Activated T-cell treated with anti-CD3 and anti-CD28 coated beads for 48 hours (primary cell): ENCODE measurements around the gene ASPHD2.
"Not testable (repeated sequence)": the region's sequence is repeated elsewhere in the genome, so short reads cannot be mapped to it uniquely, and the experiment has no call there.

Source experiments
- DNase-seq: peaks from one replicate; pipeline ENCODE4 v3.0.0-alpha.2; 2020; ENCODE audit warnings: low read depth

The ASPHD2 gene, protein sequence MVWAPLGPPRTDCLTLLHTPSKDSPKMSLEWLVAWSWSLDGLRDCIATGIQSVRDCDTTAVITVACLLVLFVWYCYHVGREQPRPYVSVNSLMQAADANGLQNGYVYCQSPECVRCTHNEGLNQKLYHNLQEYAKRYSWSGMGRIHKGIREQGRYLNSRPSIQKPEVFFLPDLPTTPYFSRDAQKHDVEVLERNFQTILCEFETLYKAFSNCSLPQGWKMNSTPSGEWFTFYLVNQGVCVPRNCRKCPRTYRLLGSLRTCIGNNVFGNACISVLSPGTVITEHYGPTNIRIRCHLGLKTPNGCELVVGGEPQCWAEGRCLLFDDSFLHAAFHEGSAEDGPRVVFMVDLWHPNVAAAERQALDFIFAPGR

DNA sequence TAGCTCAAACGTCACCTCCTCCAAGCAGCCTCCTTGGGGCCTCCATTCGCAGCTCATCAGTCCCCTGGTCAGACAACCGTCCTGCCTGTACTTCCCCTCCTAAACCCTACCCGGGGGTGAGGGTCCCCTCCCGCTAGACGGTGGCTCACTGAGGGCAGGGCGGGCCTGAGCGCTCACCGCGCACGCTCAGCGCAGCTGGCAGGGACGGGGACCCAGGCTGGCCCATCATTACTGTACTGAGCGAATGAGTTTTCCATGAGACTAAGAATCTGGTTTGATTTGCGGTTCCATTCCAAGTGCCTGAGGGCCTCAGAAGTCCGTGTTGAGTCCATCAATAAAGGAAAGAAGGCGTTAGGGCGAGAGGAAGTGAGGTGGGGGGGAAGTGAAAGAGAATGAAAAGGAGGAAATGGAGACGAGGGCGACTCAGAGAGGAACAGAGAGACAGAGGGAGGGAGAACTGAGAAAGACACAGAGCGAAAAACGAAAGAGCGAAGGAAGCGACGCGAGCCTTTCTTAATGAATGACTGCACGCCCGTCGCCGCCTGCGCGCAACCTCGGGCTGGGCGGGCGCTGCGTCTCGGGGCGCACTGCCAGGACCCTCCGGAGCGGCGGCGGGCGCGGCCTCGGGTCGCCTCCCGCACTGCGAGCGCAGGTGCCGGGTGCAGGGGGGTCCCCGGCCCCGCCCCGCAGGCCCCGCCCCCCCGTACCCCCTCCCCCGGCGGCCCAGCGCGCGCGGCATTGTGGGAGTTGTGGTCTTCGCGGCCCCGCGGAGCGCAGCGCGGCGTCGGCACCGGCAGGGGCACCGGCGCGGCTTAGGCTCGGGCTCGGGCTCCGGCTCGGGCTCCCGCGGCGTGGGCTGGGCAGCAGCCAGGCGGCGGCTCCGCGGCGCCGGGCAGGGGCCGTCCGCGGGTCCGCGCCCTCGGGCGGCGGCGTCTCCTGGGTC lies at the start of gene ASPHD2:
ASPHD2 (plus strand) TSS at position 746 of the 943 bp plus-strand sequence. CDS start 4,356 bp downstream, outside the sequence.
- peak; percentile 78 for DNase-seq

DNA sequence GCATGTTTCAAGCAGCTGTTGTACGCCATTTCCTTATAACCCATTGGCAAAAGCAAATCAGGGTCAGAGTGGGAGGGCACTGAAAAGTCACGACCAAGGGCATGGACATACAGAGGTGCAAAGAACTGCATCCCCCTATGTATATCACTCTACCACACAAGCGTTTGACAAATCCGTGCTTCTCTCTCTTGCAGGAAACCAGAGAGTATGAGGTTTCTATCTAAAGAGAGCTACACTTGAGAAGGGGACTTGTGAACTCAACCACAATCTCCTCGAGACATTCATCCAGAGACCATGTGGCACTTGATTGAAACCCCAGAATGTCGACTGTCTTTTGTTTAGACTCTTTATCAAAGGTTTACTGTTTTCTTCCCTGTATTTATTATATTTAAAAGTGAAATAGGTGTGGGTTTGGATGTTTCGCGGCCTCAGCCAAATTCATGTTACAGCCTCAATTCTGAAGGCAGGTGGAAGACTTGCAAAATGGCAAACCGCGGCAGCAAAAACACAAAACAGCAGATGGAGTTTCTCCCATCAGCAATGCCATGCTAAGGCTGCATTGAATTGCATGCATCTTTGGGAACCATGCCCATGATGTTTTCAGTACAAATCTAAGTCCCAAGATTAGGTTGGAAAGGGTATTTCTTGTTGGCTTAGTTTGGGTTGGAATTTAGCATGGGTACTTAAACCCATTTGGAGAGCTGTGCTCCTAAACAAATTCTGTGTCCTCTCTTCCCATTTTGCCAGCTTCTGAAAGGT lies 48.8 kb upstream of the ASPHD2 start:
- DNase-seq, result no peak

DNA sequence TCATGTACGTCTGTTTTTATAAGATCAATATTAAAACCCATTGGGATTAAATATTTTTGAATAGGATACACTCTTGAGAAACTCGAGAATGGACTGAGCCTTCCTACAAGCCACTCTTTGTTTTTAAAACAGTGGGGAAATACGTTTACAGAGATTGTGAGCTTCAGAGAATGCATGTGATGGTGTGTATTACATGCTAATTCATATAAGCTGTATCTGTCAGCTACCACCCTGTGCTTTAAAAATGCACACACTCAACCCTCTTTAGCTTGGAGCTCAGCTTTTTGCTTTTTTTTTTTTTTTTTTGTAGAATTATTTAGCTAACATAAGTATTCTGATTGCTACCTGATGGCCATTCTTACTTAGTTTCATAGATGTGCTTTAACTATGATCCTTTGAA lies 46.3 kb upstream of the ASPHD2 start:
- DNase-seq, result no peak

DNA sequence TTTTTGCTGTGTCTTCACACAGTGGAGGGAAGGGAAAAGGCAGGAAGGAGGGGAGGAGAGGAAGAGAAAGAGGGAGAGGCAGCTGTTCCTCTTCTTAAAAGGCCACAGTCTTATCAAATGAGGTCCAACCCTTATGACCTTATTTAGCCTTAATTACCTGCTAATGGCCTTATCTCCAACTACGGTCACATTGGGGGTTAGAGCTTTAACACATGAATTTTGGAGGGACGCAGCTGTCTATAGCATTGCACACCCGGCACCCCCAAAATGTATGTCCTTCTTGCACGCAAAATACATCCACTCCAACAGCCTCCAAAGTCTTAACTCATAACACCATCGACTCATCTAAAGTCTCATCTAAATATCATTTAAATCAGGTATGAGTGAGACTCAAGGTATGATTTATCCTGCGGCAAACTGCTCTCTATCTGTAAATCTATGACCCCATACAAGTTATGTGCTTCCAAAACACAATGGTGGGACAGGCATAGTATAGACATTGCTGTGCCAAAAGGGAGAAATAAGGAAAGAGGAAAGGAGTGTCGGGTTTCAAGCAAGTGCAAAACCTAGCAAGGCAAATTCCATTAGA lies 45.0 kb upstream of the ASPHD2 start:
- DNase-seq, result no peak

DNA sequence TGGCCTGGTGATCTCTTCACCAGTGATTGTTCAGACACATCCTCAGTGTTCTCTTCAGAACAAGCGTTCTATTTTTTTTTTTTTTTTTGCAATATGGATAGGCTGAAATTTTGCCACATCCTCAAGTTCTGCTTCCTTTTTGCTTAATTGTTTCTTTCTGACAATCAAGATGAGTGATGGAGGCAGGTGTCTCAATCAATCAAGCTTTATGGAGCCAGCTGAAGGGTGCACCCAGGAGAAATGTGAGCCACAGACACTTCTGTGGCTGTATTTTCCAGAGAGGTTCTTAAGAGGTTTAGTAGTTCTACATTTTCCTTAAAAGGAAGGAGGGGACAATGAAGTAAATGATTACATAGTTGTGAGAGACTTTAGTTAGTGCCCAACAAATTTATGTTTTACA lies 43.9 kb upstream of the ASPHD2 start:
- DNase-seq, result no peak

DNA sequence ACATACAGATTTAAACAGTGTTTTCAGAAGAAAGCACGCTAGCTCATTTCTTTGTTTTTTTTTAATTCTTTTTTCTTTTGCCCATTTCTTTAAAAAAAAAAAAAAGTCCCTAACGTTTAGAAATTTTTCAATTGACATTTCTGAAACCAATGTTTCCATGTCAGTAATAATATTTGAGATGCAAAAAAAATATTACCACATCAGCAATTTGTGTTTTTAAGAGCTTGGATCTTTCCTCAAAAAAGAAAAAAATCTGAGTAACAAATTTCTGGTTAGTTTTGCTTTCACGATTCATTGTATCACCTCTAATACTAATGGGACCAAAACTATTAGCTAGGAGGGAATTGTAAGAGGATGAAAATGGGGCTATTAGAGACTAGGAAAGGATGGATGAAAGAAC lies 39.9 kb upstream of the ASPHD2 start:
- no peak for DNase-seq

DNA sequence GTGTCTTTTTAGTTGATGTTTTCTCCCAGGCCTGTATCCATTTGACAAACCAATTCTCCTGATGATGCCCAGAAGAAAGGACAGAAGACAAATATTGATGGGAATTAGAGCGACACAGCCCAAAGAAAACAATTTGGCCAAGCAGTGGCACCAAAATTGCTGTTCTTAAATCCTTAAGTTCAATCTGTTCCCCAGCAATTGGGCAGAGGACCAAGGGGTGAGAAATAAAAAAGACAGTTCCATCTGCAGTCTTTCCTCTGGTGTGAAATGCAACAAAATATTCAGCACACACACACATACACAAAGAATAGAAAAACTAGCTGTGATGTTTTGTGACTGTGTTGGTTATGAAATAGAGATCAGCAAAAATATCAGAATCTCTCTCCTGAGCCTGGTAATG lies 38.0 kb upstream of the ASPHD2 start:
- DNase-seq, result no peak

DNA sequence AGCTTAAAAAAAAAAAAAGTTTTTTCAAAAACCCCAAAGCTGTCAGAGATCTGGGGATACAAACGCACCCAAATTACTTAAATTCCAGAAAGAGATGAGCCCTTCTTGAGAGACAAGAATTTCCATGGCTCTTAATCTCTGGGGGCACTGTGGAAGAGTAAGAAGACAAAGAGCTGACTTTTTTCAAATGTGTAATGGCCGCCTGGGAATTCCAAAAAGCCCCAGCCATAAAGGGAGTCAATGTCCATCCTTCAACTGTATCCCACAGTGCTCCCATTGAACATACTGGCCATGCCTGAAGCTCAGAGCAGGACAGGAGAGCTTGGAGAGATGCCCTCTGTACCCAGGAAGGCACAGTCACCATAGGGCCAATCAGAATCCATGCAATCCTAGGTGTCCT lies 37.4 kb upstream of the ASPHD2 start:
- DNase-seq, result no peak

DNA sequence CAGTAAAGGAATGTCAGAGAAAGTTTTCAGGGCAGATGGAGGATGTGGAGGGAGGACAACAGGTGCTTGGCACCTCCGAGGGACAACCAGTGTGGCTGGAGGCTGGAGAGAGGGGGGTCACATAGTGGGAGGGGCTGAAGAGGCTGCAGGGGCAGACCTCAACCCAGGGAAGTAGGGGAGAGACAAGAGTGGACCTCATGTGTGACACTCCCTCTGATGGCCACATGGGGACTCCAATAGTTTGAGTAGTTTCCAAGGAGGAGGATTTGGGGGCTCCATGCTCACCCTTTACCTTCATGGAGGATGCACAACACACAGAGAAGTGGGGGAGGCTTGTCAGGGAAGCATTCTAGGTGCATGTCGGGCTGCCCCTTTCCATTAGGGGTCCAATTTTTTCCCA lies 35.1 kb upstream of the ASPHD2 start:
- DNase-seq, result no peak

DNA sequence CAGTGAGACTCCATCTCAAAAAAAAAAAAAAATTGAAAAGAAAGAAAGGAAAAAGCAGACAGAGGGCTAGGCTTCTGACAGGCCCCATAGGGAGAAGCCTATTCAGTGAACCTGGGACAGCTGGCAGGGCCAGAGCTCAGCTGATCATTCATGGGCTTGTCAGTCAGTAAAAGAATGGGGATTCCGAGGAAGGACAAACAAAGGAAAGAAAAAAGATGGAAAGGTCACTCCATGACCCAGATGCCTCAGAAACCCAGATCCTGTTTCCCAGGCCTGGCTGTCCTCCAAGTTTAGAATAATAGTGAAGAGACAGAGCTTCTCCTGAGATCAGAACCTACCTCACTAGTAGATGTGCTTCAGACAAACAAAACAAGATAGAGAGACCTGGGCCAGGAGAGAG lies 34.3 kb upstream of the ASPHD2 start:
- no peak for DNase-seq

DNA sequence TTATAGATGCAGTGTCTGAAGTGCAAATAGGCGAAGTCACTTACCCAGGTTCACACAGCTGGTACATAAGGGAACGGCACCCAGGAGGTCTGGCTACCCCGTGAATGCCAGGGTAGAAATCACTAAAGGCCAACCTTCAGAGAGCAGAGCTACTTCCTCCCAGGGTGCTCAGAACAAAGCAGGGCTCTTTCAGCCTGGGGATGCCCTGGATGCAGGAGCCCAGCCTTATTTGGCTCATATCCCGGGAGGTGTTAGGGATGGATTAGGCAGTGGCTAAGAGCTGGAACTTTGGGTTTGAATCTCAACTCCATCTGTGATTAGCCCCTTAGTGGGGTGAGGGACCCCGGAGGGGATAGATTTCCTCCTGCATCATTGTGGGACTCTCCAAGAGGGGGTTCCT lies 33.1 kb upstream of the ASPHD2 start:
- no peak for DNase-seq

DNA sequence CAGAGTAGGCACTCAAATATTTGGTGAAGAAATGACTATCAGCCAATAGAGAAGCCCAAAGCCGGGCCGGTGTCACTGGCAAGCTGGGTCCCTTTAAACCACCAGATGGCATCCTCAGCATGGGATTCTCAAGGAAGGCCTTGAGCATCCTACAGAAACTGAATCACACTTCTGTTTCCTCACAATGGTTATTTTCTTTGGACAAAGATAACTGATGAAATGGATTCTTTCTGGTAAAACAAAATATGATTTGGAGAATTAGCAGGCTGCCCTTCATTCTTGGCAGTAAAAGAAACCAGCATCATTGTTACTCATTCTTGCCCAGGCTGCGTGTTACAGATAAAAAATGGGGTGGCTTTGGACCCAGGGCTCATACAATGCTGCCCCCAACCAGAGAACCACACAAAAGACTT lies 30.3 kb upstream of the ASPHD2 start:
- peak; percentile 48 for DNase-seq

DNA sequence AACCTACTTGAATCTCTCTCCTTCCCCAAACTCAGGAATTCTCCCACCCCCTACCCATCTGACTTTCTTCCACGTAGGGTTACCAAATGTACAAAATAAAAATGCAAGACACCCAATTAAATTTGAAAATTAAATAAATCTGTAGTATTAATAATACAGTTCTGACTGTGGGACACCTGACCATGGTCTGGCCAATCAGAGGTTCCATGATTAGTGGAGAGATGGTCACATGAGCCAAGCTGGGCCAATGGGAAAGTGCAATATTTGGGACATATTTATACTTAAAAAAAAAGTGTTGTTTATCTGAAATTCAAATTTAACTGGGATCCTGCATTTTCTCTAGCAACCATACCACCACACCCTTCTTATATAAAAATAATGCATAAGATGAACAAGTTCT lies 29.8 kb upstream of the ASPHD2 start:
- DNase-seq, result no peak

DNA sequence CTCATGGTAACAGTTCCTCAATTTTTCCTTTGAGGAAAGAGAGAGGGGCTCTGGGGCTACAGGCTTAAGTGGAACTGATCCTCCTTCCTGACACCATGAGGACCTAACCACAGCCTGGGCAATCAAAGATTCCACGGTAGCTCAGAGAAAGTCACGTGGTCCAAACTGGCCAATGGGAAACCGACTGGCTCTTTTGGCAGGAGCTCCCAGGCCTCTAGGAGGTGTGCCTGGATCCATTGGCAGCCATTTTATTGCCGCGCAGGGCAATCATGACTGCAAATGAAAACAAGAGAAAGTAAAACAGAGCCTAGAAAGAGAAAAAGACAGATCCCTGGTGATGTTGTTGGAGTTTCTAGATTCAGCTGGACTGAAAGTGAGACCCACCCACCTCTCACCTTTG lies 27.3 kb upstream of the ASPHD2 start:
- DNase-seq, result no peak

DNA sequence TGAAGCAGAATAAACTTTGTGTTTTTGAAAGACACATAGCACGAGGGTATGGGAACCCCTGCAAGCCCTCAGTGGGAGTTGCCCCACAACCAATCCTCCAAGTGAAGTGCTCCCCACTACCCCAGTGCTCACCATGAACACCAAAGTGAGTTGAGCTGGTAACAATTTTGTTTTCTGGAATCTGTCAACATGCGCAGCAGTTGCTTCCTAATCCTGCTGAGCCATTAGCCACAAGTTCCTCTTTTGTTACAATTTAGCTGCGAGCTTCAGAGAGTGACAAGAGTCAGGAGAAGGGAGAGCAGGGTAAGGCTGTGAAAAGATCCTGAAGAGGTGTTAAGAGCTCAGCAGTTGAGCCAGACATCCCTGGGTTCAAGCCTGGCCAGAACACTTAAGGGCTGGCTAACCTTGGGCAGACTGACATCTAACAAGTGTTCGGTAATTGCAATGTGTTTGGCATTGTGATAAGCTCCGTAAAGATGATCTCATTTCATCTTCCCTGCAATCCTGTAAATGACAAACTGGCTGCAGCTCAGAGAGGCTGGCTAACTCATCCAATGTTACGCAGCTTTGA lies 24.1 kb upstream of the ASPHD2 start:
- DNase-seq, result no peak

DNA sequence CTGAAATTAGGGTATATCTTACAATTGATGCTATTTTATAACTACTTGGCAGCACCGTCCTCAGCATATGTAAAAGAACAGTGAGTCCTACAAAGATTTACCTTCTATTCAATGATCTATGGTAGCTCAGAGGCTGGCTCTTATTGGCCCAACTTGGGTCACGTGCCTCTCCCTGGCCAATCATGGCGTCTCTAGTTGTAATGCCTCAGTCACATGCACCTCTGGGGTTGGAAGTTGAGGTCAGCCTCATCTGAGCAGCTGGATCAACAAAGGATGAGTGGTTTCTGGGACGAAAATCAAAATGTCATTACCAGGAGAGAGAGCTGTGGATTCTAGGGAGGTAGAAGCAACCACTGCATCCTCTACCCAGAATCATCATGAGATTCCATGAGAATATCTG lies 22.9 kb upstream of the ASPHD2 start:
- no peak for DNase-seq

DNA sequence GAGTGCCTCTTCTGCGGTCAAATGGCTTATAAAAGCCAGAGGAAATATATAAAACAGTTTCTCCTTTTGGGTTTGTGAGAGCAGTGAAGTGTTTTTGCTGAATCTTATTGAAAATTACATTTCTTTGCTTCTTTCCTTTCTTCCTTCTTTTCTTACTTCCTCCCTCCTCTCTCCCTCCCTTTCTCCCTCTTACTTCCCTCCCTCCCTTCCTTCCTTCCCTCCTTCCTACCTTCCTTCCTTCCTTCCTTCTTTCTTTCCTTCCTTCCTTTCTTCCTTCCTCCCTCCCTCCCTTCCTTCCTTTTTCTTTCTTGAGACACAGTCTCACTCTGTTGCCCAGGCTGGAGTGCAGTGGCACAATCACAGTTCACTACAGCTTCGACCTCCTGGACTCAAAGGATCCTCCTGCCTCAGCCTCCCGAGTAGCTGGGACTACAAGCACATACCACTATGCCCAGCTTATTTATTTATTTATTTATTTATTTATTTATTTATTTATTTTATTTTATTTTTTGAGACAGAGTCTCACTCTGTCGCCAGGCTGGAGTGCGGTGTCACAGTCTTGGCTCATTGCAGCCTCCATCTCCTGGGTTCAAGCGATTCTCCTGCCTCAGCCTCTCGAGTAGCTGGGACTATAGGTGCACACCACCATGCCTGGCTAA lies 20.4 kb upstream of the ASPHD2 start:
- DNase-seq, result not testable (repeated sequence)

DNA sequence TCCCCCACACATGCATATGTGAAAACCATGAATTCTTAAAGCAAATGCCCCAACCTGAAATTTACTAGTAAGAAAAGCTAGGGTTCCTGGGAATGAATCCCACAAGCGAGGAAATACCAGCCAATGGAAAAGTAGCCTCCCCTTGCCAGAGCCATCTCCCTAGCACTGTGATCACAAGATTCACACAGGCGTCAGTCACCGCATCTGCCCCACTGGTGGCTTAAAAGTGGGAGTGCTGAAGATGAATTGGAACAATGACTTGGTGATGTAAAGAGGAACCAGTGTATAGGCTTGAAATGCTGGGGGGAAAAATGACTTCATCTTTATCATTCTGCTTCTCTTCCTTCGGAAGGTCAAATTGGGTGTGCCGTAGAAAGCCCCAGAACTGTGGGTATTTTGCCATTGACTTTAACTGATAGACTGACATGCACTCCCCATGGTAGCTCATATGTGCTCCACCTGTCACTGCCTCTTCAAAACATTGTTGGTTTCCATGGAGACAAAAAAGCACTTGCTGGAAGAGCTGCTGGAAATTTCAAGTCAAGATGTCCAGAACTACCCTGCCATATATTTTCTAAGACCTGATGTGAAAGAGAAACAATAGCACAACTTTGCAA lies 19.2 kb upstream of the ASPHD2 start:
- no peak for DNase-seq

DNA sequence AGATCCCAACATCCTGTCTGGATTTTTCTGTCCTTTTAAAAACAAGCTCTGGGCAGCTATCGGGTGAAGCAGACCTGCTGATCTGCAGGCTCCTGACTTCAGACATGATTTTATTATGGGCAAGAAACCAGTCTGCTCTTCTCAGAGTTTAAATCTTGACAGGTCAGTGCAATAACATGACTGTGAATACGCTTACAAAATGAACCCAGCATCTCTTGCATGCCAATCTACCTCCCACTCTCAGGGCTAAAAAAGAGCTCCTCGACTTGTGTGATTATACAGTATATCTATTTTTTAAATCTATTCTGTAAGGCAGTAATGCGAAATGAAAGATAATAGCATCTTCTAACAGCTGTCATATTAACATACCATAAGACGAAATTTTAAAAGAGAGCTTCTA lies 18.7 kb upstream of the ASPHD2 start:
- no peak for DNase-seq

DNA sequence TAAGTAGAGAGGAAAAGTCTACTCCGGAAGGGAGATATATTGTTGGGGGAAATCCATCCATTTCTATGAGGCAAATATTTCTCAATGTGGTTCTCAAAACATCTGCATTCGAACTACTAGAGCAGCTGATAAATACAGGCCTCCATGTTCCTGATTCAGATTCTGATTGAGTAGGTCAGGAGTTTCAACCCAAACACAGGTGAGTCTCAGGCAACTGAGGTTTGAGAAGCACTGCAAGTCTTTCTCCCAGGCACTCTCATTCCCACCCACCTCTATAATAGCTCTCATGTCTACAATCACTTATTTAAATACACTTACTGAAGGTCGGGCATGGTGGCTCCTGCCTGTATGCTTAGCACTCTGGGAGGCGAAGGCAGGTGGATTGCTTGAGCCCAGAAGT lies 14.7 kb upstream of the ASPHD2 start:
- no peak for DNase-seq

DNA sequence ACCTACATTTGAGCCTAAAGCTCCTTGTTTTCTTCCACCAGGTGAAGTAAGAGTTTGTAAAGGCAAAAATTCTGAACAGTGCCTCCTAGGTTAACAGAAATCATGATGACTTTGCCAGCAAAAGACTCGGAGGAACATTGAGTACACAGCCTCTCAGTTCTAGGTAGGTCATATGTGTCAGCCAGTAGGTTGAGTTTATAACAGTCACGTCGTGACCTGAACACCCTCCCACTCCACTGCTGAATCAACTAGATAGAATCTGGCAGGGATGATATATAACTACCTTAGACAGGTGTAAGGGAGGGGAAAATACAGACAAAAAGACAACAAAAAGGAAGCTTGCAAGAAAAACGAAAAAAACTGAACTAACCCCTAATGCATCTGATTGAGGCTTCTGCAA lies 12.8 kb upstream of the ASPHD2 start:
- no peak for DNase-seq
